NCI-H2081 (cell line): ENCODE data around the gene NDUFB3.
"Not testable (repeated sequence)": the region's sequence is repeated elsewhere in the genome, so short reads cannot be mapped to it uniquely, and the experiment has no call there.

ENCODE experiments used
- DNase-seq, 2 experiments: peaks; one replicate each; lab custom pipeline; 2025; lab: John Stamatoyannopoulos, UW

NDUFB3 gene

DNA sequence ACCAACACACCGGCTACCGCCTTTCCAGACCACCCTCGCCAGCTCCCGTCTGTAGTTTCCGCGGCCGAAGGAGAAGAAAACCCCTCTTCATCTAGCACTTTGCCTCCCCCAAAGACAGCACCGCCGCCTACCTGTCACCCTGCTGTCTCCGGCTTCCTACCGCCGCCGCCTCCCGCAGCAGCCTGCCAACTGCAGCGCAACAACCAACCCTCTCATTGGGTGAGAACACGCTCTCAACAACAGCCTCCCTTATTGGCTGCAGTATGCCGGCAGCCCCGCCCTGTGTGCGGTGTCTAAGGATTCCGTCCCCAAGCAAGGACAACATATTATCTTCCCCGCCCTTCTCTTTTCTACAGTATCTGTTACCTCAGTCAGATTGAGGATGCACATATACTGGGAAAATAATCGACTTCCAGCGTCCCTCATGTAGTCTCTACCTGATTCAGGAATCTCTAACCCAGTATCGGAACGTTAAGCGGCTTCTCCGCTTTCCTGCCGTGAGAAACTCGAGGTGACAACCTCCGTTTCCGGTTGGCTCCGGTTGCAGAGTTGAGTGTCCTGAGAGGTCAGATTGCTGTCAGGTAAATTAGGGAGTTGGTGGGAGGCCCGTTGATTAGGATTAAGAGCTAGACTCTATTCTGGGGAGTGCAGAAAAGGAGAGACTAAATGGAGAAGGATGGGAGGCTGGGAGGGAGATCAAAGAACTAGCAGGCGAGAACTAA is at the start of gene NDUFB3, which contains the start of gene HYCC2:
Gene NDUFB3 (plus strand): TSS at position 523 of the 722 bp plus-strand sequence. CDS start 6,882 bp downstream, outside the sequence.
Gene HYCC2 (minus strand): TSS at position 193 of the 722 bp plus-strand sequence. CDS start 47,662 bp downstream, outside the sequence.
- peak; percentile 92 to 94 for DNase-seq

DNA sequence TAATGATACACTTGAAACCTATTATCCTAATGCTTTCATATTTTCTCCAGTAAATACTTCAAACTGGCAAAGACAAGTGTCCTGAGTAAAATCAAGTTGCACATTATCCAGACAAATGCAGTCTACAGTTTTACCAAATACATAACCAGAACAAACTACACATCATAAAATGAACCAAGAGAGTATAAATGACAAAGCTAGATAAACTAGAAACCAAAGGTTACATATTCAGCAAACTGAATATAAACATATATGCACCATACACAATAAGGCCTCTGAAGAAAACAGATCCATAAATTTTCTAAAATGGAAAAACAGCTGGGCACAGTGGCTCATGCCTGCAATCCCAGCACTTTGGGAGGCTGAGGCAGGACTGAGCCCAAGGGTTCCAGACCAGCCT is 47.3 kb upstream of the NDUFB3 start:
- no peak for DNase-seq

DNA sequence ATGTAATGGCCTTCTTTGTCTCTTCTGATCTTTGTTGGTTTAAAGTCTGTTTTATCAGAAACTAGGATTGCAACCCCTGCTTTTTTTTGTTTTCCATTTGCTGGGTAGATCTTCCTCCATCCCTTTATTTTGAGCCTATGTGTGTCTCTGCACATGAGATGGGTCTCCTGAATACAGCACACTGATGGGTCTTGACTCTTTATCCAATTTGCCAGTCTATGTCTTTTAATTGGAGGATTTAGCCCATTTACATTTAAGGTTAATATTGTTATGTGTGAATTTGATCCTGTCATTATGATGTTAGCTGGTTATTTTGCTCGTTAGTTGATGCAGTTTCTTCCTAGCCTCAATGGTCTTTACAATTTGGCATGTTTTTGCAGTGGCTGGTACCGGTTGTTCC is 37.4 kb upstream of the NDUFB3 start:
- DNase-seq = not testable (repeated sequence)

DNA sequence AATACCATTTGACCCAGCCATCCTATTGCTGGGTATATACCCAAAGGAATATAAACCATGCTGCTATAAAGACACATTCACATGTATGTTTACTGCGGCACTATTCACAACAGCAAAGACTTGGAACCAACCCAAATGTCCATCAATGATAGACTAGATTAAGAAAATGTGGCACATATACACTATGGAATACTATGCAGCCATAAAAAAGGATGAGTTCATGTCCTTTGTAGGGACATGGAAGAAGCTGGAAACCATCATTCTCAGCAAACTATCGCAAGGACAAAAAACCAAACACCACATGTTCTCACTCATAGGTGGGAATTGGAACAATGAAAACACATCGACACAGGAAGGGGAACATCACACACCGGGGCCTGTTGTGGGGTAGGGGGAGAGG is 33.4 kb upstream of the NDUFB3 start:
- not testable (repeated sequence) for DNase-seq

DNA sequence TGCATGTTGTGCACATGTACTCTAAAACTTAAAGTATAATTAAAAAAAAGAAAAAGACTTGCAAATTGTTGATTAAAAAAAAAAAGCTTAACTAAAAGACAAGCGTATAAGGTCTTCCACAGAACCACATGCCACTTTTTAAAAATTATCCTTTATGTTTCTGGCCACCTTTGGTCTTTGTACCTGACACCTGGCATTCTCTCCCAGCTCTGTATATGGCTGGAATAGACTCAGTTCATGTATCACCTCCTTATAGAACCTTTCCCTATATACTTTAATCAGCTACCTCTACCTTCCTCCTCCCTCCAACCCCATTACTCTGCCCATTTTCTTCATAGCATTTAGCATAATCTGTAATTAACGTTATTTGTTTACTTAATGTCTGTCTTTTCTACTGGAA is 32.9 kb upstream of the NDUFB3 start:
- DNase-seq = no peak

DNA sequence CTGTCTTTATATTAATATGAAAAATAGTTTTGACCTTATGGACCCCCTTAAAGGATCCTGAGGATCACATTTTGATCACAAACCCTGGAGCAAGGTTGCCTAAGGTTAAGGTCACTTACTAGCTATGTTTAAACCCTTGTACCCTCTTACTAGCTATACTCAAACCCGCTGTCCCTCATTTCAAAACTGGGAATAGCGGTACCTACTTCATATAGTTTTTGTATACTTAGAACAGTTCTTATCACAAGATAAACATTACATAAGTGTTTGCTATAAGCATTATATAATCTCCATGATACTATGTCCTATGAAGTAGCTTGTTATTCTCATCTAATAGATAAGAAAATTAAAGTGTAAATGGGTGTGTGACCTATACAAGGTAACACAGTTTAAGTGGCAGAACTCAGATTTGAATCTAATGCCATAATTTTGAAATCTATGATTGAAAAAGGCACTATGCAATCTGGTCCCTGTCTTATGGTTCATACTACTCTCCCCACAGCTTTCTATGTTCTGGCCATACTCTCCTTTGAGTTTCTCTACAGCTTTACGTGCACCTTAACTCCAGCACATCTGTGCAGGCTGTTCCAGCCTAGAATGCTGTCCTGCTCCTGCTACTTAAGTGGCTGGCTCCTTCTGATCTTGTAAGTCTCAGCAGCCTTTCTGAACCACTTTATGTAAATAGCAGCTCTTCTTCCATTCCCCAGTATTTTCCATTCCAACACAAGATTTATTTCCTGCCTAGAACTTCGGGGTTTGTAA is 30.8 kb upstream of the NDUFB3 start:
- no peak for DNase-seq

DNA sequence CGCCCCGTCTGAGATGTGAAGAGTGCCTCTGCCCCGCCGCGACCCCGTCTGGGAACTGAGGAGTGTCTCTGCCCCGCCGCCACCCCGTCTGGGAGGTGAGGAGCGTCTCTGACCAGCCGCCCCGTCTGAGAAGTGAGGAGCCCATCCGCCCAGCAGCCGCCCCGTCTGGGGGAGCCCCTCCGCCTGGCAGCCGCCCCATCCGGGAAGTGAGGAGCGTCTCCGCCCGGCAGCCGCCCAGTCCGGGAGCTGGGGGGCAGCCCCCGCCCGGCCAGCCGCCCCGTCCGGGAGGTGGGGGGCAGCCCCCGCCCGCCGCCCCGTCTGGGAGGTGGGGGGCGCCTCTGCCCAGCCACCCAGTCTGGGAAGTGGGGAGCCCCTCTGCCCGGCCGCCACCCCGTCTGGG is 29.4 kb upstream of the NDUFB3 start:
- not testable (repeated sequence) for DNase-seq

DNA sequence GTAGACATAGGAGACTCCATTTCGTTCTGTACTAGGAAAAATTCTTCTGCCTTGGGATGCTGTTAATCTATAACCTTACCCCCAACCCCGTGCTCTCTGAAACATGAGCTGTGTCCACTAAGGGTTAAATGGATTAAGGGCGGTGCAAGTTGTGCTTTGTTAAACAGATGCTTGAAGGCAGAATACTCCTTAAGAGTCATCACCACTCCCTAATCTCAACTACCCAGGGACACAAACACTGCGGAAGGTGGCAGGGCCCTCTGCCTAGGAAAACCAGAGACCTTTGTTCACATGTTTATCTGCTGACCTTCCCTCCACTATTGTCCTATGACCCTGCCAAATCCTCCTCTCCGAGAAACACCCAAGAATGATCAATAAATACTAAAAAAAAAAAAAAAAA is 28.8 kb upstream of the NDUFB3 start:
- DNase-seq = not testable (repeated sequence)

DNA sequence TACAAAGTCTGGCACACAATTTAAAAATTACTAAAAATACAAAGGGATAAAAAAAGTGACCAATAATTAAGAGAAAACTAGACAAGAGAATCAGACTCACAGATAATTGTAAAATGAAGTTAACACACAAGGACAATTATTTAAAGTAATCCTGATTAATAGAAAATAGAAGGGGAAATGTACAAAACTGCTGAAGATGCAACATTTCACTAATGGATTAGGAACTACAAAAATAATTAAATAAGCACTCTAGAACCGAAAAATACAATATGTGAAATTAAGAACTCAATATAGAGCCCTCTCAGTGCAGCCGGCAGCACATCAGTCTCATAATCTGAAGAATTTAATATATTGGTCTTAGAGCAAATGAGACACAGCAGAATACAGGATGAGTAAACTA is 24.9 kb upstream of the NDUFB3 start:
- DNase-seq = no peak

DNA sequence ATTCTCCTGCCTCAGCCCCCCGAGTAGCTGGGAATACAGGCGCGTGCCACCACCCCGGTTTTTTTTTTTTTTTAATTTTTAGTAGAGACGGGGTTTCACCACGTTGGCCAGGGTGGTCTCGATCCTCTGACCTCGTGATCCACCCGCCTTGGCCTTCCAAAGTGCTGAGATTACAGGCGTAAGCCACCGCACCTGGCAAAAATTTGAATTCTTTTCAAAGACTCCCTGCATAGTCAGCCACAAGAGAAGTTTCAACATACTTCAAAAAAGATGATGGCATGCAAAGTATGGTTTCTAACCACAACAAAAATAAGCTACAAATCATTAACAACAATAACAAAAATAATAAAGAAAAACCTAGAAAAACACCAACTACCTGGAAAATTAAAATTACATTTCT is 22.3 kb upstream of the NDUFB3 start:
- DNase-seq = no peak

DNA sequence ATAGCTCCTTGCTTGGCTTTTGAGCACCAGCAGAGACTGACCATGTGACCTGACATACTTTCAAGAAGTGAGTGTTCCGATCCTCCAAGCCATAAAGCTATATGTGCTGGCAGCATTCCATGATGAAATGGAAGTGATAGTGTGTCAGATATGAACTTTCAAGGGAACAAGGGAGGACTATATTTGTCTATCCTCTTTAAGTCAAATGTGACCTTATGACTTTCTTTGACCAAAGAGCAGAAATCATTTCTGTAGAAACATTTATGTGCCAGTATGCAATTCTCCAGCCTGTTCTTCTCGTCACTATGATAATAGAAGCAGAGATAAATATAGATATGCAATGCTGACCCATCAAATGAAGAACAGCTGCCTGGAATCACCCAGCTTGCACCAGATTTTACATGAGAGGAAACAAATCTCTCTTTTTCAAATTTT is 14.7 kb upstream of the NDUFB3 start:
- no peak for DNase-seq

DNA sequence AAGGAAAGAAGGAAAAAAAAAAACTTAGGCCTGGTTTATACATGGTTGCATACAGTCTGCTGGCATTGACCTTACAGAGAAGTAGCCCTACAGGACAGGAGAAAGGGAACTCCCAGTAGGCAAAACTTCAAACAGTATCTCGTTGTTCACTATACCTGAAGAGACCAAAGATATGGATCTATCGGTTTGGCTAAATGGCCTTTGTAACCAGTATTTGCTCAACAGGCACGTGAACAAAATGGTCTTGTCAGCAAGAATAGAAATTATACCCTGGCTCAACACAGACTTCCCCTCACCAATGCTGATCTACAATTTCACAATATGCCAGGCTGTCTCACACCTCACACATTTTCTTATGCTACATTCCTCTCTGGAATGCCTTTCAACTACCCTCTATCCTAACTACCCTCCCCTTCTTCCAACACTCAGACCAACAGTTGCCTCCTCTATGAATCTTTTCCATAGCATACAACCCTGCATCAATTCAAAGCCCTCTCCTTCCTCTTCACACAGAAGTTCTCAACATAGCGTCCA is 14.0 kb upstream of the NDUFB3 start:
- no peak for DNase-seq

DNA sequence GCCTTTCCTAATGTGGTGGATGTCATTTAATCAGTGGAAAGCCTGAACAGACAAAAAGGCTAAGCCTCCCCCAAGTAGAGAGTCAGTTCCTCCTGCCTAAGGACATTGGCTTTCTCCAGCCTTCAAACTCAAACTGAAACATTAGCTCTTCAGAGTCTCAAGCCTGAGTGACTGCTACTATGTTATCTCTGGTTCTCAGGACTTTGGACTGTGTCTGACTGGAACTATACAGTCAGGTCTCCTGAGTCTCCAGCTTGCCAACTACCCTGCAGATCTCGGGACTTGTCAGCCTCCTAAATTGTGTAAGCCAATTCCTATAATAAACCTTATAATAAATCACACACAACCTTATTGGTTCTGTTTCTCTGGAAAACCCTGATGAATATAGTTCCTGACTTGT is 12.9 kb upstream of the NDUFB3 start:
- no peak for DNase-seq

DNA sequence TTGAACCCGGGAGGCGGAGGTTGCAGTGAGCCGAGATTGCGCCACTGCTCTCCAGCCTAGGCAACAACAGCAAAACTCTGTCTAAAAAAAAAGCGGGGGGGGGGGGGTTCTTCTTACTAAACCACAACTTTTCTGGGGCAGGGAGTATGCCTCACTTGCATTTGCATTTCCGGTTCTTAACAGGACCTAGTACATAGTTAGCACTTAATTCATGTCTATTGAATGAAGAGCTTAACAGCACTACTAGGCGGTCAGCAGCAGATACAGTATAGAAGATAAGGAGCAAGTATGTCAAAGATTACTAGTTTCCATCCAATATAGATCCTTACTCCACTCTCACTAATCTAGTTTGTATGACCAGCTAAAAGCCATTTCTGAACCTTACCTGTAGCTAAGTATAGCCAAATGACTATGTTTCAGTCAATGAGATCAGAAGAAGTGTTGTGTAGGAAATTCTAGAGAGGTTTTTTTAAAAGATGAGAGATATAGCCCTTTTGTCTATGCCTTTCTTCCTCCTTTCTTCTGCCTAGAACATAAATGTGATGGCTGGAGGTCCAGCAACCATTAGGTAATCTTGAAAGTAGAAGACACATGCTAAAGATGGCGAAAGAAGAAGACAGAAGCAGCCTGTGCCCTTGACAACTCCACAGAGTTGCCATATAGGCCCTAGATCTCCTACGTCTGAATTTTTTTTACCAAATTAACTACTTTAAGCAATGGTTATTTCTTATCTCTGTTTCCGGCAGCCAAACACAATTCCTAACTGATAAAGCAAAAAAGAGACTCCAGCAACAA is 11.6 kb upstream of the NDUFB3 start:
- DNase-seq = no peak

DNA sequence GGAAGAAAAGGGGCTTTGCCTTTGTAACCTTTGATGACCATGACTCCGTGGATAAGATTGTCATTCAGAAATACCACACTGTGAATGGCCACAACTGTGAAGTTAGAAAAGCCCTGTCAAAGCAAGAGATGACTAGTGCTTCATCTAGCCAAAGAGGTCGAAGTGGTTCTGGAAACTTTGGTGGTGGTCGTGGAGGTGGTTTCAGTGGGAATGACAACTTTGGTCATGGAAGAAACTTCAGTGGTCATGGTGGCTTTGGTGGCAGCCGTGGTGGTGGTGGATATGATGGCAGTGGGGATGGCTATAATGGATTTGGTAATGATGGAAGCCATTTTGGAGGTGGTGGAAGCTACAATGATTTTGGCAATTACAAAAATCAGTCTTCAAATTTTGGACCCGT is 8.3 kb upstream of the NDUFB3 start:
- DNase-seq = not testable (repeated sequence)

DNA sequence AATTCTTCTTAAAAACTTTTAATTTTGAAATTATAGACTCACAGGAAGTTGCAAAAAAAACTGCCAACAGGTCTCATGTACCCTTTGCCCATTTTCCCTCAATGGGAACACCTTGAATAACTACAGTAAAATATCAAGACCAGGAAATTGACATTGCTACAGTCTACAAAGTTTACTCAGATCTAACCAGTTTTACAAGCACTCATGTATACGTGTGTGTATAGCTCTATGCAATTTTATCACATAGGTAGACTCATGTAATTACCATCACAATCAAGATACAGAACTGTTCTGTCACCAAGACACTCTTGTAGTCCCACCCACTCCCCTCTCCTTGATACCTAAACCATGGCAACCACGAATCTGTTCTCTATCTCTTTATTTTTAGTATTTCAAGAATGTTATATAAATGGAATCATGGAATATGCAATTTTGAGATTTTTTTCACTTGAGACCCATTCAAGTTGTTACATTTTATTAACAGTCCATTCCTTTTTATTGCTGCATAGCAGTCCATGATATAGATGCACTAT is 6.9 kb upstream of the NDUFB3 start:
- DNase-seq = no peak

DNA sequence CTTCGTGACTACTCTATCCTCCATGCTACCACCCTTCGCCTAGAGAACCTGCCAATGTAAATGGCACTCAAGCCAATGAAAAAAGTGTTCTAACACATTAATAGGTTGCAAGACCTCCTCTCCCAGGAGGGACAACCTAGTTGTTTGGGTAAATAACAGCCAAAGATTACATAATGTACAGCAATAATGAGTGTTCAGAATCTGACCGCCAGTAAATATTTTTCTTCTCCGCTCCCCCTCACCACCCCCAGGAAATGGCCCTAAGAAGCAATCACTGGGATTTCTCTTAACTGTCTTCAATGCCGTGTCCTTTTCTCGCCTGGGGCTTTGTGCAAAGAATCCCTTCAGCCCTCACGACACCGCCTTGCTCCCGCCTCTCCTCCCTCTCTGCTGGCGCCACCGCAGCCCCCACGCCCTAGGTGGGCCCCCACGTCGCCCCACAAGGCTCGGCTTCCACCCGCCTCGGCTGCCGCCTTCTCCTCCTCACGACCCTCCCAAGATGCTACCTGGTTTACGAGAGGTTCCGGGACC is 788 bp upstream of the NDUFB3 start:
- DNase-seq = peak in 1 of 2 experiments; percentile 46

DNA sequence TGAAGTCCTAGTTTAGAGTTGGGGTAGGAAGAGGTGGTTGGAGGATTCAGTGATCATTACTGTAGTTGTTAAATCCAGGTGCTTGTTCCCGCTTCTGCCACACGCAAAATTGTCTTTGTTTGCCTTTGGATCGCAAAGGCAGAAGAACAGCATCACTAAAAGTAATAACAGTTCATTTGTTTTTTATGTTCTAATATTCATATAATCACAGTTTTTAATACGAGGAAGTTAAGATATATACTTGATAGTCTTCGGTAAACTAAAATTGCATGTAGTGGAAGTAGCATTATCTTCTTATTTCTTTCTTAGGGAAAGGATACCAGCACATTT is 365 bp downstream of the NDUFB3 start:
- DNase-seq = peak in 1 of 2 experiments; percentile 73

DNA sequence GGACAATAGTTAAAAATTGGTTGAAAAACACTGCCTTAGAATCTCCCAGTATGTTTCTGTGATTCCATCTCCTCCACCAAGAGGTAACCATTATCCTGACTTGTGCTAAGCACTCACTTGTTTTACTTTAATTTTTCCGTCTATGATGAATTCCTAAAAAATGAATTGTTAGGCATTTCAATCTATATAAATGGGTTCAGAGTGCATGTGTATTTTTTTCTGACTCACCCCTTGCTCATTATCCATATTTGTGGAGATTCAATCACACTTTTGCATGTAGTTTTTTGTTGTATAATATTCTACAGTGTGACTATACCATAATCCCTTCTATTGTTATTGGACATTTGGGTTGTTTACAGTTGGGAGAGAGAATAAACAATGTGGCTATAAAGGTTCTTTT is 1.3 kb downstream of the NDUFB3 start:
- DNase-seq = no peak

DNA sequence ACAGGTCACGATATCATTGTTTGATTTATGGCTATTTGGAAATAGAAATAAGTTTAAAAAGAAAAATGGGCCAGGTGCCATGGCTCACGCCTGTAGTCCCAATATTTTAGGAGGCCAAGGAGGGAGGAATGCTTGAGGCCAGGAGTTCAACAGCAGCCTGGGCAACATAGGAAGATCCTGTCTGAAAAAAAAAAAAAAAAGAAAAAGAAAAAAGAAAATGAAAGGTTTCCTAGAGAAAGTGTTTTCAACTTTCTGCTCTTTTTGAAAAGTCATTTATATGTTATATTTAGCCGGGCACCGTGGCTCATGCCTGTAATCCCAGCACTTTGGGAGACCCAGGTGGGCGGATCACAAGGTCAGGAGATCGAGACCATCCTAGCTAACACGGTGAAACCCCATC is 3.2 kb downstream of the NDUFB3 start:
- DNase-seq = no peak

DNA sequence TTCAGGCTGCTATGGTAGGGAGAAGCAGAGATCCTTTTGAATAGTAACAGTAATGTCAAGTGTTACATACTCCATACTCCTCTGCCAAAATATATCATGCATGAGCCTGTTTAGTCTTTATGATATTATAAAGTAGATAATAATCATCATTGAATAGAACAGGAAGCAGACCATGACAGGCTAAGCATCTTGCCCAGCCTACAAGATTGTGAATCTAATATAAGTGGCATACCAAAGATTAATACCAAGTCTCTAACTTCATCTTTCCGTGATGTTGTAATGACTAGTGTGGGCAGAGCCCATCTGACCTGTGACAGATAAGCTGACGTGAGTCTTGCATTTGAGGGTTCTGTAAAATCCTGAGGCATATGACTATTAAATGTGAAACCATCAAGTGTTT is 13.1 kb downstream of the NDUFB3 start:
- DNase-seq = no peak

DNA sequence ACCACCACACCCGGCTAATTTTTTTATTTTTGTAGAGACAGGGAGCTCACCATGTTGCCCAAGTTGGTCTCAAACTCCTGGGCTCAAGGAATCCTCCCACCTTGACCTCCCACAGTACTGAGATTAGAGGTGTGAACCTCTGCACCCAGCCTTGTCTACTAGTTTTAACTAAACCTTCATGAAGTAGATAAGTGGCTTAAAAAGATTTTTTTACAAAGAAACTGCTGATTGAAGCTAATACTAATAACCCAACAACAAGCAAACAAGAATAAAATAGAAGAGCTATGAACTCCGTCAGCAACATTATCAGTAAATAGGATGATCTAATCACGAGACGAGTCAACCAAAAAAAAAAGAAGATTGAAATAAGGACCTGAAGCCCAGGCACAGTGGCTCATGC is 18.8 kb downstream of the NDUFB3 start:
- no peak for DNase-seq
